Cardiac muscle cell (in vitro differentiated cells and primary cell): ENCODE results near the gene LGALS12. TPM values are rescaled to one million over a fixed set of nuclear protein-coding genes. Genes with fewer than 3 reads are reported as not detected.

ENCODE experiments used
- DNase-seq, 2 donors: peaks; one replicate each; pipeline versions ENCODE4 v3.0.0 to v3.0.0-alpha.2; 2010 to 2017; ENCODE audit warnings: low read depth in 1 of 2, low spot score in 1 of 2
- H3K27ac ChIP-seq: fragments of 200-600 bp; sonication (generic); 2 replicates; pipeline ENCODE4 v1.5.1; 2016
- H3K27me3 ChIP-seq: fragments of 200-600 bp; sonication (generic); 2 replicates; pipeline ENCODE4 v1.6.0; 2016; ENCODE audit warnings: control low read depth
- H3K36me3 ChIP-seq: fragments of 200-600 bp; sonication (generic); 2 replicates; pipeline ENCODE4 v1.5.1; 2016; ENCODE audit warnings: control low read depth
- H3K4me1 ChIP-seq: fragments of 200-600 bp; sonication (generic); 2 replicates; pipeline ENCODE4 v1.8.1; 2017; ENCODE audit warnings: low read depth, mild to moderate bottlenecking, mixed run types
- H3K4me3 ChIP-seq: fragments of 200-600 bp; sonication (generic); 2 replicates; pipeline ENCODE4 v1.5.1; 2016; ENCODE audit warnings: mild to moderate bottlenecking
- H3K9me3 ChIP-seq: fragments of 200-600 bp; sonication (generic); 2 replicates; pipeline ENCODE4 v1.5.1; 2017; ENCODE audit warnings: low read depth, mild to moderate bottlenecking, control low read depth
- CTCF ChIP-seq: IDR thresholded peaks from 2 replicates; pipeline ENCODE4 v1.5.1; 2012; ENCODE audit warnings: low read depth, mild to moderate bottlenecking, low read length
- polyA plus RNA-seq: library from polyadenylated mRNA; unstranded; fragments of >200 nt; fragmentation: Nextera tagmentation; extraction: Ambion mirVana; gene quantifications from 2 replicates; pipeline ENCODE4 v1.2.1, GENCODE V29; 2016
- total RNA-seq: library from RNA; depleted of rRNA; stranded (reverse); fragments of >200 nt; gene quantifications from 2 replicates; pipeline ENCODE4 v1.2.3, GENCODE V29; 2016

LGALS12 gene
- total and polyA plus RNA-seq, 2 experiments from 2014 or later = not detected

DNA sequence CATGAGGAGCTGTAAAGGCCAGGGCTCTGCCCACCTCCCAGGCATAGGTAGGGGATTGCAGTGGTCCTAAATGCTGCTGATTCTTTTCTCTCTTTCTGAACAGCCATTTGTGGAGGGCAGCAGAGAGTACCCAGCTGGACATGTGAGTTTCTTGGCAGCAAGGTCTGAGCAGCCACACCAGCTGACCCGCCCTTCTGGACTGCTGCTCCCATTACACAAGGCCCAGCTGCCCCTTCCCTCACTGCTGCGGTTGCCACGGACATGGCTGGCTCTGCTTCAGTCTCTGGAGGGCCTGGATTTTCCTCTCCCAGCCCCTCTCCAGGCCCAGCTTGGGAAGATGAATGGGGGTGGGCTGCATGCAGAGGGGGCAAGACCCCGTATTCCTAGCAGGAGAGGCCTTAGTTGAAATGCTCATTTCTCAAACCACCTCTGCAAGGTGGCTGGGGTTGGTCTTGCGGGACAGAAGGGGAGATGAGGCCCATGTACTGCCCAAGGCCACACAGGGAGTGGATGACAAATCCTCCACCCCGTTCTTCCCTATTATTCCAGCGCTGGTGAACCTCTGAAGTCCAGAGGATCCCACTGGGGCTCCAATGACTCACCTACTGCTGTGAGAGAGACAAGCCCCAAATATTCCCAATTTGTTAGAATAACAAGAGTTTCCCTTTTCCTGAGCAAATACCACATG lies 4.6 kb downstream of the LGALS12 start:
- no peaks in the 10 kb centered on the region for H3K9me3 ChIP-seq
- H3K27me3 ChIP-seq = no peaks in the 10 kb centered on the region
- H3K27ac ChIP-seq = no peak overlapping the region
- no peak overlapping the region for H3K4me3 ChIP-seq
- H3K36me3 ChIP-seq = no peaks in the 10 kb centered on the region
- peak; percentile 14 for TF ChIP-seq CTCF
- H3K4me1 ChIP-seq = no peaks in the 10 kb centered on the region
- peak in 1 of 2 donors; percentile 83 for DNase-seq

DNA sequence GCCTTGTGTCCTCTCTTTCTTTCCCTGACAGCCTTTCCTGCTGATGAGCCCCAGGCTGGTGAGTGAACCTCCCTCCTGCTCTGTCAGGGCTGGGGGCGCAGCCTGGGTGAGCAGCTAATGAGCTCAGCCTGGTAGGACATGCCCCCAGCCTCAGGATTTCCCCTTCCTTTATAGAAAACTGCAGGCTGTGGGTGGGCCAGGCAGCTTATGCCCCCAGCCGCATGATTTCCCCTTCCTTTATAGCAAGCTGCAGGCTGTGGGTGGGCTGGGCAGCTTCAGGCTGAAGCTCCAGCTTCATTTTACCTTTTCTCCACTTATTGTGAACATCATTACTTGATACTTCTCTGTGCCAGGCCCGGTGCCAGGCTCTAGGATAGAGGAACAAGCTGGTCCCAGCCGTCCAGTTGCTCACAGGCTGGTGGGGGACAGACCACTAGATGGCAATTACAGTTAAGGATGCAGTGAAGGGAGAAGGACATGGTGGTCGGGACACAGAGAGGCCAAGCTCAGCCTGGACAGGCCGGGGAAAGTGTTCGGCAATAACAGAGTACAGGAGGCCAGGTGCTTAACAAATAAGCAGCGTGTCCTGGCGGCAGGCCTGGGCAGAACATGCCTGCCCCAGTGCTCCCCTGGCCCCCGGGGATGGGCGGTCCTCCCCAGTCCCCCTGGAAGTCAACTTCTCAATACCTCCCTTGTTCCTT lies 5.3 kb downstream of the LGALS12 start:
- TF ChIP-seq CTCF = no peak
- no peaks in the 10 kb centered on the region for H3K4me1 ChIP-seq
- no peak overlapping the region for H3K27ac ChIP-seq
- no peaks in the 10 kb centered on the region for H3K9me3 ChIP-seq
- no peak for DNase-seq
- H3K36me3 ChIP-seq = no peaks in the 10 kb centered on the region
- no peak overlapping the region for H3K4me3 ChIP-seq
- H3K27me3 ChIP-seq = no peaks in the 10 kb centered on the region

- Histone ChIP-seq H3K4me1 (no peaks in the 10 kb centered on the region), H3K27ac (no peak overlapping the region), H3K9me3 (no peaks in the 10 kb centered on the region), H3K27me3 (no peaks in the 10 kb centered on the region), H3K36me3 (no peaks in the 10 kb centered on the region), H3K4me3 (no peak overlapping the region)
- TF ChIP-seq CTCF = no peak
- no peak for DNase-seq
Measured at GRCh38 chr11:63512816-63513215, 6.9 kb downstream of the LGALS12 start.

DNA sequence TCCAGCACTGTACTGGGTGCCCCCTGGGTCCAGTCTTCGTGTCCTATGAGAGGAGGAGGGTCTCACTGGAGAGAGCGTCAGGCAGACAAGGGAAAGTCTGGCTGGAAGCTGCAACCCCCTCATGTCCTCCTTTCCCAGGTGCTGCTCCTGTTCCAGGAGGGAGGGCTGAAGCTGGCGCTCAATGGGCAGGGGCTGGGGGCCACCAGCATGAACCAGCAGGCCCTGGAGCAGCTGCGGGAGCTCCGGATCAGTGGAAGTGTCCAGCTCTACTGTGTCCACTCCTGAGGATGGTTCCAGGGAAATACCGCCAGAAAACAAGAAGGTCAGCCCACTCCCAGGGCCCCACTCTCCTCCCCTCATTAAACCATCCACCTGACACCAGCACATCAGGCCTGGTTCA lies 10.2 kb downstream of the LGALS12 start:
- H3K4me3 ChIP-seq = no peak overlapping the region
- no peaks in the 10 kb centered on the region for H3K27me3 ChIP-seq
- no peak for TF ChIP-seq CTCF
- DNase-seq = no peak
- H3K36me3 ChIP-seq = no peaks in the 10 kb centered on the region
- H3K9me3 ChIP-seq = no peaks in the 10 kb centered on the region
- no peak overlapping the region for H3K27ac ChIP-seq
- no peaks in the 10 kb centered on the region for H3K4me1 ChIP-seq

DNA sequence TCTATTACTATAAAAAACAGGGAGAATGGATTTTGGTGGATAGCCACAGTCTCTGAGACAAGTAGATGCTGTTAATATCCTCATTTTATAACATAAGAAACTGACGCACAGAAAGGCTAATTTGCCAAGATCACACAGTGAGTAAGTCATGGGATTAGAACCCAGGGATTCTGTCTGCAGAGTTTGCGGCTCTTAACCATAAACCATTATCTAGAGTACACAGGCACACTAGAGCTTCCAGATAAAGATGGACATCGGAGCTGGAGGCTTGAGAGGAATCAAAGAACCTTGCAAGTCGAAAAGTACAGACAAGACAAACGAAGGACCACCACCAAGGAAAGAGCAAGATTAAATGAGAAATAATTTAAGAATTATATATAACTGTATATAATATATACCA lies 11.3 kb downstream of the LGALS12 start:
- H3K36me3 ChIP-seq = no peaks in the 10 kb centered on the region
- no peaks in the 10 kb centered on the region for H3K27me3 ChIP-seq
- no peak for TF ChIP-seq CTCF
- DNase-seq = no peak
- no peak overlapping the region for H3K27ac ChIP-seq
- H3K4me3 ChIP-seq = no peak overlapping the region
- no peaks in the 10 kb centered on the region for H3K4me1 ChIP-seq
- H3K9me3 ChIP-seq = no peaks in the 10 kb centered on the region
